Central memory CD4-positive, alpha-beta T cell (primary cell): ENCODE data around the gene LSM2.

Experiments used
- DNase-seq: peaks from one replicate; pipeline ENCODE4 v3.0.0; 2022

LSM2 gene

GRCh38 chr6:31776485-31776988 is 30.2 kb downstream of the LSM2 start:
- no peak for DNase-seq

DNA sequence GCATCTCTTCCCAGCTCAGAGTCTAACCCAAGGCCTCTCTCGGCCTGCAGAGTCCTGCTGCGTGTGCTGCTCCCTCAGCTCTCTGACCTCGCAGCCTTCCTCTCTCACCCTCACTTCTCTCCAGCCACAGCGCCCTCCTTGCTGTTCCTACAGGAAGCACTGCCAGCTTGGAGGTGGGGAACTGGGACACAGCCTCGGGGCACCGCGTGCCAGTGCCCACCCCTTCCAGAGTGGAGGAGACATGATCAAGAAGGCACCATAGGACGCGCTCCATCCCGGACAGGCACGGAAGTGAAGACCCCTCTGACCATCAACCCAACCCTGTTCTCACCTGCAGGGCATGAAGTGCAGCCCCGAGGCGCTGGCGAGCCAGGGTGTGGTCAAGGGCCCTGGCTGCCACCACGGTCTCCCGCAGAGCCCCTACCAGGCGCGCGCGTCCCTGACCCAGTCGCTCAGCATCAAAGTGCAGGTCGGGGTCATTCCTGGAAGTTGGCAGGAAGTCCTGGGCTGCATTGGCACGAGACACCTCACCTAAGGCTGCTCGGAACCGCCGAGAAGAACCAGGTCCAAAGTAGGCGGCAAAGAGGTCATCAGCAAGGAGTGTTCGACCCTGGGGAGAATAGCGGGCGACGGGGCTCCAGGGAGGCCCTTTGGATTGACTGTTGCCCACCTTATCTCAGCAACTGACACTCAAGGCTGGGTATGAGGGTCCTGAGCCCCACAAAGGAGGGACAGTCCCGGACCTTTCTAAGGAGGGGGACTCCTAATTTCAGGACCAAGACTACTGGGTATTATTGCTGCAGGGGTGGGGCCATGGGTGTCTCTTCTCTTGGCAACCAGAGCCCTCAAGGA is 30.9 kb downstream of the LSM2 start:
- DNase-seq, result no peak

DNA sequence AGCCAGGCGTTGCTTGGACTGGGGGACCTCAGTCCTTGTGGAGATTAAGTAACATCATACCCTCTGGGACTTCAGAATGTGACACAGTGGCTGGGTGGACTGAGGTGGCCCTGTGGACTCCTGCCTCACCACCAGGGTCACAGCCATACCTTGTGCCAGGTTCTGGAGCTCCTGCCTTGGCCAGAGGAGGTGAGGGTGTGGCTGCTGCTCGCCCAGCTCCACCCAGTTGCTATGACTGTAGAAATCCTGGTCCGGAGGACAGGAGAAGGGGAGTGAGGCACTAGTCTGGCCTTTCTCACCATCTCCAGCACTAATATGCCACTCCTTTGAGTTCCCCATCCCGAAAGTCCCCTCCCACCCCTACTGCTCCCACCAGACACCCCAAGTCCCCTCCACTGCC is 31.6 kb downstream of the LSM2 start:
- DNase-seq, result no peak

- no peak for DNase-seq
Observed at GRCh38 chr6:31771992-31772358, 34.8 kb downstream of the LSM2 start.

GRCh38 chr6:31770860-31771259 is 35.9 kb downstream of the LSM2 start:
- DNase-seq, result no peak

- peak; percentile 74 for DNase-seq
Observed at GRCh38 chr6:31769684-31770371, 36.9 kb downstream of the LSM2 start.

DNA sequence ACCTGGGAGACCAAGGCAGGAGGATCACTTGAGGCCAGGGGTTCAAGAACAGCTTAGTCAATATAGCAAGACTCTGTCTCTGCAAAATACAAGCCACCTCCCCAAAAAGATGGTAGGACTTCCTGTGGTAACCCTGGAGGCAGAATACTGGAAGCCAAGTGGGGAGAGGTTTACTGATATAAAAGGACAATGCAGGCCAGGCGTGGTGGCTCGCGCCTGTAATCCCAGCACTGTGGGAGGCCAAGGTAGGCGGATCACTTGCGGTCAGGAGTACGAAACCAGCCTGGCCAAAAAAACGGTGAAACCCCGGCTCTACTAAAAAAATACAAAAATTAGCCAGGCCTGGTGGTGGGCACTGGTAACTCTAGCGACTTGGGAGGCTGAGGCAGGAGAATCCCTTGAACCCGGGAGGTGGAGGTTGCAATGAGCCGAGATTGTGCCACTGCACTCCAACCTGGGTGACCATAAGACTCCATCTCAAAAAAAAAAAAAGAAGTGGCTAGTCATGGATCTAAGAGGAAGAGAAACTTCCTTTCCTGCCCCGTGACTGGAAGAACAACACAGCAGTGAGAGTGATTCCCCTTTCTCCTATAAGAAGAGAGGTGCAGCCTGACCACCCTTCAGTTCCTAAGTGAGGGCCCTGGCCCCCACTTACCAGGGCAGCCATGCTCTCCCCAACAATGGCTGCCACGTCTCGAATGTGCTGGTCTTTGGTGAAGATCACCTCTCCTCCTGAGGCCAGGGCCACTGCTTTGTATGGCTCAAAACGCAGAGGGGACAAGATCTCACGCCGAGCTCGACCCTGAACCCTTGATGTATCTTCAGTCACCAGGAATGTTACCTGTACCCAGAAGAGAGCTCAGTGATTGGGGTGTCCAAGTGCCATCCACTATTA is 38.2 kb downstream of the LSM2 start:
- DNase-seq, result no peak

DNA sequence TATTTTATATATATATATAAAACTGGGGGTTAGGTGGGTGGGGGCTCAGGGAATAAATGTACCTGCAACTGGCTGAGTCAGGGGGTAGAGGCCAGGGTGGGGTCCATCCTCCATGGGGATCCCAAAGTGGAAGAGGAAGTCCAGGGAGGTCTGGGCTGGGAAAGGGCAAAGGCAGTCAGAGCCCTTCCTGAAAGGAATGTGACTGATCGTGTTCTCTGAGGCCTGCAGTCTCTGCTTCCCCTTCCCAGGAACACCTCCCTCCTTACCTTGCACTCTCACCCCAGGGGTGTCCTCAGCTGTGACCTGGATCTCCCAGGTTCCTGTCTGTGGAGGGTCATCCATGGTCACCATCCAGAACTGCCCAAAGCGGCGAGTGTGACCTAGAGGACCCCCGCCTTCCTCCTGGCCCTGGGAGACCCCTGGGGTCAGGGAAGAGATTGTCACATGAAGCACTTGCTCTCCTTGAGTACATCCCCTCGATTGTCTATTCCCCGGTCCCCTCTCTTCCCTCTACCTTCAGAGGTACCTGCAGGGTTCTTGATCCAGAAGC is 39.6 kb downstream of the LSM2 start:
- DNase-seq, result no peak

DNA sequence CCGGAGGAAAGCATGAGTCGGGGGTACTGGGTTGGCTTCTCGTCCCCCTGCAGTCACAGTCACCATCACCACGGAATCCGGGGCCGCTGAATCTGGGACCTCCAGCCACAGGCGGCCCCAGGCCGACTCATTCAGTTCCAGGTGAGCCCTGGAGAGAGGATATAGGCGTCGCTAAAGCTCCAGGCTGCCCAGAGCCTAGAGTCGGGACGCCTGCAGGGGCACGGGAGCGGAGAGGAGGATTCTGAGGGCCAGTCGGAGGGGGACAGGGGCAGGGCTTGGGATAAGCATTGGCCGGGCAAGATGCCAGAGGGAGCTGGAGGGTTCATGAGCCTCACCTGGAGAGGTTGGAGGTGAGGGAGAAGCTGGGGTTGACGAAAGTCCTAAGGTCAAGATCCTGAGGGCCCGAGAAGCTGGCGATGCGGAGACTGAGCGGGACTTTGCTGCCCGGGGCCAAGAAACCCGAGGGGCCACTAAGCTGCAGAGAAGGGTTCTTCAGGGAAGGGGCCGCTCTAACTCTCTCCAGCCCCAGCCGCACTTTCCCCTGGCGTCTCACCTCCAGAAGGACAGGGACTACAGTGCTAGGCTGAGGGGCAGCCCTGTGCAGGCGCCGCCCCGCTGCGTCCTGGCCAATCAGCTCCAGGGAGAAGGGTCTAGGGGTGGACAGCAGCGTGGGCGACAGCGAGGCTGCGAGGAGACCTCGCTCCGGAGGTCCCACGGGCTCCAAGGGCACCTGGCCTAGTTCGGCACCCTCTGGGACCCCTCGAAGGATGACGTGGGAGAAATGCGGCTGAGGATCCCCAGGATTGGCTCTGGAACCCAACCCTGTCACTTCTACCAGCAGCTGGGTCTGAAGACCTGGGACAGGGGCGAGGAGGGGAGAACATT is 40.6 kb downstream of the LSM2 start:
- no peak for DNase-seq

DNA sequence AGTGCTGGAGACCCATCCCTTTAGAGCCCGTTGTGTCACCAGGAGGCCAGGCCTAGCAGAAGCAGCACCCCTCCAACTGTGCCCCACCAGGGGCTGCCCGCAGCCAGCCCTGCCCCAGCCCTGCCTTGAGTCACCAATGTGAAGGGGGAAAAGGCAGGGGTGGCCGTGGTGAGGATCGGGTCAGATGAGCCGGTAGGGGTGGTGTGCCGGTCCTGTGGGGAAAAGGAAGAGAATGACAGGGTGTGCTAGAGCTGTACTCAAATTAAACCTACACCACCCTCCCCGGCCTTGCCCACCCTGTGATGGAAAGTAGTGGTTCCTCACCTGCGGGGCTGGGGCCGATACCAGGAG is 41.2 kb downstream of the LSM2 start:
- no peak for DNase-seq

- no peak for DNase-seq
Observed at GRCh38 chr6:31764198-31764597, 42.6 kb downstream of the LSM2 start.

GRCh38 chr6:31763619-31763940 is 43.2 kb downstream of the LSM2 start:
- no peak for DNase-seq

GRCh38 chr6:31762878-31763618 is 43.7 kb downstream of the LSM2 start:
- no peak for DNase-seq

DNA sequence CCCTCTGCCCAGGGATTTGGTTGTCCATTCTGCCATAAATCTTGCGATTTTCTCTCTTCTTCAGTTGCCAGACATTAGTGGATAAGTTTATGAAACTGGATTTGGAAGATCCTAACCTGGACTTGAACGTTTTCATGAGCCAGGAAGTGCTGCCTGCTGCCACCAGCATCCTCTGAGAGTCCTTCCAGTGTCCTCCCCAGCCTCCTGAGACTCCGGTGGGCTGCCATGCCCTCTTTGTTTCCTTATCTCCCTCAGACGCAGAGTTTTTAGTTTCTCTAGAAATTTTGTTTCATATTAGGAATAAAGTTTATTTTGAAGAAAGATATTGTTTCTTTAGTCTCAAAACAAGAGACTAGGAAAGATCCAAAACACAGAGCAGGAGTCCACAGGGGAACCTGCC is 44.4 kb downstream of the LSM2 start, which contains the start of gene SAPCD1:
SAPCD1 (plus strand) TSS at position 301 of the 400 bp plus-strand sequence. CDS start 399 bp downstream, outside the sequence.
- DNase-seq, result no peak

GRCh38 chr6:31761343-31761742 is 45.4 kb downstream of the LSM2 start:
- no peak for DNase-seq

DNA sequence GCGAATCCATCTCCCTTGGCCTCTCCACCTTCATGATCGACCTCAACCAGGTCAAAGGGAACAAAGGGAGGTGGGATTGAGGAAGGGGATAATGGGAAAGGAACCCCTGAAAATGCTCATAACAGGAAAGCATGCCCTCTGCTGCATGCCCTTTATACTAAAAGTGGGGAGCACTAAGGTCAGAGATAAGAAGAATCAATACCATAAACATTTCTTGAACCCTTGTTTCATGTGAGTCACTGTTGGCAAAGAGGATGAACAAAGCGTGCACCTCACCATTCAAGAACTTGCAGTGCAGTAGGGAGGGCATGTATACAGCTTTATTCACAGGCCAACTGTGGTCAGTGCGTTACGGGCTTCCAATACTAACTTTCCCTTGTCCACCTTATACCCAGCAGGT is 46.0 kb downstream of the LSM2 start:
- DNase-seq, result no peak

DNA sequence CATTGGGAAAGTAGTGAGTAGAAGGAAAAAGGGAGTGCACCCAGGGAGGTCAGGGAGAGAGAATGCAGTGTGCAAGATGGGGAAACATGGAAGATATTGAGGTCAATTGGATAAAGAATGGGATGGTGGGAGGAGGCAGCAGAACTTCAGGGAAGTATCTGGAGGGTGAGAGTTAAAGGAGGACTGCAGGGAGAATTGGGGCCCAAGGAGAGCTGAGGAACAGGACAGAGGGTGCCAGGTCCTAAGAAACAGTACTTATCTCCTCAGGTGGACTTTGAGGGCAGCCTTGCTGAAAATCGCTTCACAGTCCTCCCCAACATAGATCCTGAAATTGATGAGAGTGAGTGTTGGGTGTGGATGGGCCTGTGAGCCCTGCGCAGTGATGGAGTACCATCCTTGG is 48.5 kb downstream of the LSM2 start:
- DNase-seq, result no peak

DNA sequence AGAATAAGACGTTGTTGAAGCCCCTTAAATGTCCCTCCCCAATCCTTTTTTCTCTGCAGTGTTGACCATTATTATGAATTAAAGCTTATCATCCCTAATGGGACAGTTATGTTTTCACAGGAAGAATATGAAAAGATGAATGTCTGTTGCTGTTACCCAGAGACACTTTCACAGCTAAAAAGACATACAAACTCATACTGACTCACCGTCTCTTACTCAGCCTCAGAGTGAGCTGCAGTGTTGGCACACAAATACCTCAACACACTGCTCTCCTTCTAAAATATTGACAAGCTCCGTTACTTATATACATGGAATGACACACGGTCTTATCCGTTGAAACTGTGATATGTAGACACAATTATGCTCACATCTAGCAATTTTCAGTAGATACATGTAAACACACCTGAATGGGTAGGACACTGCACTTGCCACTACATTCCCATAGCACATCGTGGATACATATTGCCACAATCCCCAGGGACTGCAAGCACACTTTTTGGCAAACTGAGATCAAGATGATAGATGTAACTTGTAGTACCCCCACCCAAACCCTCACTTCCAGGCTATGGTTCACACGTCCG is 53.9 kb downstream of the LSM2 start:
- no peak for DNase-seq

GRCh38 chr6:31750411-31751022 is 56.2 kb downstream of the LSM2 start:
- no peak for DNase-seq

DNA sequence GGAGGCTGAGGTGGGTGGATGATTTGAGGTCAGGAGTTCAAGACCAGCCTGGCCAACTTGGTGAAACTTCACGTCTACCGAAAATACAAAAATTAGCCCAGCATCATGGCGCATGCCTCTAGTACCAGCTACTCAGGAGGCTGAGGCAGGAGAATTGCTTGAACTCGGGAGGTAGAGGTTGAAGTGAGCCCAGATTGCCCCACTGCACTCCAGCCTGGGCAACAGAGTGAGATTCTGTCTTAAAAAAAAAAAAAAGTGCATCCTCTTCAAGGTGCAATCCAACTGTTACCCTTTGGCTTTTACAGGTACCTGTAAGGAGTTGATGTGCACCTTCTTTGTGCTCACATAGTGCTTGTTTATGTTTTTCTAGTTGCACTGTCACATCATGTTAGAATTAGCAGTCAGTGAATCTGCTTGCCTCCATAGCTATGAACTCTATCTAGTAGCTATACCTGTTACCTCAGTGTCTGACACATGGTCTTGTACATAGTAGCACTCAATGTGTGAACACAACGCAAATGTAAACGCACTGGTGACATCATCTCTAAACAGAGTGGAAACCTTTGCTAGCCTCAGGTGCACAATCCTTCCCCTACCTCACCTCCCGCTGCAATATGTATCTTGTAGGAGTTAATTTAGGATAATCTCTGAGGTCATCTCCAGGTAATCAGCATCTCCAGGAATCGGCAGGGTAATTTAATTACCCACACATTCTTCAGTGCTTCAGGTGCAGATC is 57.3 kb downstream of the LSM2 start:
- no peak for DNase-seq
